K562 (cell line): ENCODE measurements around the gene DNA2. TPM values are rescaled to one million over a fixed set of nuclear protein-coding genes. Genes with fewer than 3 reads are reported as not detected.
"Not testable (repeated sequence)": the region's sequence is repeated elsewhere in the genome, so short reads cannot be mapped to it uniquely, and the experiment has no call there.

Source experiments
- ATAC-seq: fragments of 200-7000 bp; cut with Tn5 transposase; 3 replicates; pipeline ENCODE4 v1.9.1; 2020; ENCODE audit warnings: moderate library complexity
- BruUV-seq: library from RNA; stranded (reverse); fragments of 400-500 nt; replicated peaks from 2 replicates; lab custom pipeline; 2021; lab: Mats Ljungman, UMichigan
- CTCF ChIA-PET: fragments of 300-600 bp; formaldehyde crosslinking; extraction: SDS; loops from one replicate; lab custom pipeline; 2021; ENCODE audit warnings: low intra/inter-chr PET ratio; lab: Yijun Ruan, JAX
- POLR2A ChIA-PET: fragments of 300-600, 350-650 bp; sonication (Branson Sonifier 250); formaldehyde crosslinking; extraction: SDS; loops from one replicate; lab custom pipeline; 2021; ENCODE audit warnings: antibody characterized with exemption, inconsistent platforms; lab: Yijun Ruan, JAX
- DNase-seq, 4 experiments: peaks; one replicate each; pipeline versions ENCODE4 v3.0.0 to v3.0.0-alpha.2; 2011 to 2018; ENCODE audit warnings: low spot score in 3 of 4, mixed read lengths in 3 of 4; ENCODE audit errors: extremely low read depth in 1 of 4
- FAIRE-seq: peaks from 2 replicates; lab custom pipeline; 2011; peaks lifted over from hg19 to GRCh38; lab: Jason Lieb, UNC
- H2AFZ ChIP-seq: 2 replicates; pipeline ENCODE4 v1.6.0; 2011; ENCODE audit warnings: low read depth, low read length, control low read depth, inconsistent platforms
- H3K27ac ChIP-seq: fragments of 200-600 bp; 3 replicates; pipeline ENCODE4 v1.8.0; 2011; ENCODE audit warnings: low read depth, mild to moderate bottlenecking, control low read depth, inconsistent platforms, low read length, moderate library complexity, mixed read lengths; ENCODE audit errors: extremely low read depth
- H3K27me3 ChIP-seq, 2 experiments: fragments of 300-600 bp in 1 of 2; 2 replicates in 1 of 2; 3 replicates in 1 of 2; pipeline versions ENCODE4 v1.6.0 to v1.8.0; 2011; ENCODE audit warnings: inconsistent platforms in 2 of 2, low read length in 2 of 2, mild to moderate bottlenecking in 1 of 2, mixed read lengths in 1 of 2, moderate library complexity in 1 of 2; ENCODE audit not compliant: control insufficient read depth in 2 of 2, insufficient read depth in 2 of 2
- H3K36me3 ChIP-seq: fragments of 300-600 bp; 3 replicates; pipeline ENCODE4 v1.8.0; 2011; ENCODE audit warnings: mild to moderate bottlenecking, low read length, inconsistent platforms; ENCODE audit not compliant: control insufficient read depth, insufficient read depth
- H3K4me1 ChIP-seq, 2 experiments: fragments of 200-600 bp in 1 of 2; replicated peaks in 1 of 2; 2 replicates in 1 of 2; 3 replicates in 1 of 2; pipeline versions ENCODE4 v1.5.1 to v1.8.0; 2011; ENCODE audit warnings: inconsistent platforms in 2 of 2, low read length in 2 of 2, mild to moderate bottlenecking in 1 of 2, mixed read lengths in 1 of 2, moderate library complexity in 1 of 2; ENCODE audit not compliant: control insufficient read depth in 2 of 2, insufficient read depth in 2 of 2
- H3K4me2 ChIP-seq: 2 replicates; pipeline ENCODE4 v1.6.1; 2011; ENCODE audit warnings: low read length, control low read depth, inconsistent platforms, mixed read lengths; ENCODE audit not compliant: insufficient read depth
- H3K4me3 ChIP-seq: fragments of 200-600 bp; sonication (generic), shearing (Covaris generic); 2 replicates; pipeline ENCODE4 v1.5.1; 2016; ENCODE audit warnings: control low read depth, inconsistent platforms
- H3K79me2 ChIP-seq: fragments of 200-600 bp; 3 replicates; pipeline ENCODE4 v1.8.0; 2011; ENCODE audit warnings: low read length, inconsistent platforms; ENCODE audit not compliant: control insufficient read depth, insufficient read depth
- H3K9ac ChIP-seq, 2 experiments: 2 replicates each; pipeline versions ENCODE4 v1.6.0 to v1.6.1; 2011; ENCODE audit warnings: low read depth in 2 of 2, low read length in 2 of 2, control low read depth in 1 of 2, inconsistent platforms in 1 of 2, mild to moderate bottlenecking in 1 of 2, mixed read lengths in 1 of 2; ENCODE audit not compliant: insufficient read depth in 1 of 2
- H3K9me1 ChIP-seq: one replicate; pipeline ENCODE4 v1.6.0; 2011; ENCODE audit warnings: inconsistent platforms, mild to moderate bottlenecking, low read length, moderate library complexity; ENCODE audit not compliant: control insufficient read depth, insufficient read depth
- H3K9me3 ChIP-seq: replicated peaks from 2 replicates; pipeline ENCODE4 v1.5.1; 2011; ENCODE audit warnings: low read depth, low read length, inconsistent platforms; ENCODE audit not compliant: control insufficient read depth, insufficient read depth
- H4K20me1 ChIP-seq: replicated peaks from 2 replicates; pipeline ENCODE4 v1.6.1; 2011; ENCODE audit warnings: low read length, inconsistent platforms, mixed read lengths; ENCODE audit not compliant: control insufficient read depth, insufficient read depth
- GATA2 ChIP-seq: sonication (generic); formaldehyde crosslinking; IDR thresholded peaks from 2 replicates; pipeline ENCODE4 v1.4.0; 2020; ENCODE audit warnings: mild to moderate bottlenecking, missing genetic modification reagents
- PRDM10 ChIP-seq: fragments of 450-650 bp; IDR thresholded peaks from 2 replicates; pipeline ENCODE4 v1.6.1; 2018; ENCODE audit not compliant: partially characterized antibody
- RBM25 ChIP-seq: fragments of 200-400 bp; formaldehyde crosslinking; IDR thresholded peaks from 2 replicates; pipeline ENCODE4 v1.6.1; 2018; ENCODE audit warnings: low read length, low read depth, moderate library complexity; ENCODE audit not compliant: severe bottlenecking
- ZNF121 ChIP-seq: sonication (generic); formaldehyde crosslinking; conservative IDR thresholded peaks from 2 replicates; pipeline ENCODE4 v1.8.0; 2022; ENCODE audit warnings: missing genetic modification reagents
- WGBS: fragments of 100-300 bp; shearing (Covaris generic); methylation state at CpG from one replicate; pipeline ENCODE4 v1.1.6; 2016; ENCODE audit warnings: low coverage, mixed read lengths; ENCODE audit not compliant: insufficient coverage; ENCODE audit errors: missing lambda C conversion rate; 5-methylcytosine and 5-hydroxymethylcytosine counted together
- in situ Hi-C: fragments of 300-500 bp; cut with MboI; formaldehyde crosslinking; loops from 4 replicates; pipeline ENCODE4 v1.15.0; 2018; ENCODE audit warnings: inconsistent platforms, mixed read lengths
- intact Hi-C: fragments of 100-400 bp; cut with micrococcal nuclease; formaldehyde crosslinking; loops from 2 replicates; pipeline ENCODE4 v1.14.2; 2022
- polyA plus RNA-seq, 8 experiments: library from polyadenylated mRNA; depleted of rRNA in 4 of 8; stranded (reverse) in 5 of 8; unstranded in 3 of 8; fragments of >200 nt; fragmentation: Nextera tagmentation in 2 of 8; fragmentation: Illumina TruSeq in 1 of 8; extraction: Ambion mirVana in 2 of 8; extraction: Trizol in 1 of 8; gene quantifications; 2 replicates each; pipeline versions ENCODE4 v1.2.1 to v1.2.3, GENCODE V29; 2011 to 2014; ENCODE audit warnings: inconsistent platforms in 1 of 8, missing spikeins in 1 of 8
- total RNA-seq, 7 experiments: library from RNA; depleted of rRNA in 6 of 7; stranded (reverse); fragments of >200 nt in 6 of 7; fragmentation: Illumina TruSeq in 2 of 7; extraction: Trizol in 2 of 7; gene quantifications; 2 replicates each; pipeline versions ENCODE4 v1.2.1 to v1.2.3, GENCODE V29; 2011 to 2021; ENCODE audit warnings: low replicate concordance in 1 of 7

Gene DNA2
- total and polyA plus RNA-seq, 9 of the 15 experiments (the other 6 are each of a cell fraction or from before 2014, with no cell fraction given) = 24.6 to 51.4 (median 40.8) TPM

GRCh38 chr10:68464729-68465128, 7.0 kb downstream of the DNA2 start:
- DNase-seq, H3K4me3 ChIP-seq, CTCF ChIA-PET, H3K4me1 ChIP-seq, H3K9ac ChIP-seq, H3K9me1 ChIP-seq, H3K4me2 ChIP-seq, H2AFZ ChIP-seq, FAIRE-seq, BruUV-seq, intact Hi-C loops, H4K20me1 ChIP-seq, in situ Hi-C loops, H3K27me3 ChIP-seq, H3K9me3 ChIP-seq, ATAC-seq, H3K27ac ChIP-seq: not testable (repeated sequence)
- WGBS = 71% methylated on average over 2 of the region's 4 CpGs
- Histone ChIP-seq H3K36me3 (peaks cover 89% of the 10 kb centered on the region), H3K79me2 (peaks cover 28% of the 10 kb centered on the region)
- POLR2A ChIA-PET = interaction anchor here (1.2 kb wide), 1 partner anchor 12 kb away, joined by 3 read pairs; no protein-coding TSS in a partner anchor
- TF ChIP-seq ZNF121 = peak; percentile 62; the same call in 1 of the 2 replicates
- peak; percentile 19 for TF ChIP-seq RBM25

GRCh38 chr10:68463365-68464093, 8.2 kb downstream of the DNA2 start:
- no peak overlapping the region for H3K4me2 ChIP-seq
- no peak overlapping the region for H3K27ac ChIP-seq
- H4K20me1 ChIP-seq = no peaks in the 10 kb centered on the region
- in situ Hi-C loops = no loop called here
- BruUV-seq = no TSS peak
- ChIA-PET CTCF (no interaction called here), POLR2A (interaction anchor here (0.6 to 2.0 kb wide), 2 partner anchors 8 to 14 kb away, joined by 3 to 8 read pairs; partner anchors contain the start of gene DNA2)
- DNase-seq (no peak), FAIRE-seq (no peak), ATAC-seq (no peak)
- H3K36me3 ChIP-seq = peaks cover 90% of the 10 kb centered on the region
- H2AFZ ChIP-seq = no peak overlapping the region
- no peaks in the 10 kb centered on the region for H3K9me3 ChIP-seq
- no peaks in the 10 kb centered on the region for H3K27me3 ChIP-seq
- H3K9me1 ChIP-seq = no peaks in the 10 kb centered on the region
- intact Hi-C loops = no loop called here
- WGBS = 83% methylated on average over 5 of the region's 7 CpGs
- peaks cover 16% of the 10 kb centered on the region for H3K79me2 ChIP-seq
- no peaks in the 10 kb centered on the region for H3K4me1 ChIP-seq
- no peak overlapping the region for H3K9ac ChIP-seq
- no peak overlapping the region for H3K4me3 ChIP-seq
- TF ChIP-seq PRDM10 = peak; percentile 60
- no peak for TF ChIP-seq GATA2
- TF ChIP-seq, all 486 proteins: peak for 1
